SW480 (cell line): ENCODE measurements around the gene FIBP.

Source experiments
- DNase-seq: peaks from one replicate; pipeline ENCODE4 v3.0.0-alpha.2; 2016; ENCODE audit warnings: low spot score

Gene FIBP

GRCh38 chr11:65870706-65871681, 17.3 kb downstream of the FIBP start:
- DNase-seq = no peak

- no peak for DNase-seq
These were observed 18.0 kb downstream of the FIBP start for GRCh38 chr11:65870307-65870658.

GRCh38 chr11:65869643-65870306, 18.5 kb downstream of the FIBP start:
- no peak for DNase-seq

- no peak for DNase-seq
These were observed 19.4 kb downstream of the FIBP start for GRCh38 chr11:65868907-65869306.

- no peak for DNase-seq
These were observed 20.1 kb downstream of the FIBP start for GRCh38 chr11:65868076-65868667.

- DNase-seq = no peak
These were observed 20.8 kb downstream of the FIBP start for GRCh38 chr11:65867284-65868071.

GRCh38 chr11:65866509-65867283, 21.6 kb downstream of the FIBP start:
- no peak for DNase-seq

- DNase-seq = no peak
These were observed 22.6 kb downstream of the FIBP start for GRCh38 chr11:65865550-65866172.

- no peak for DNase-seq
These were observed 23.4 kb downstream of the FIBP start for GRCh38 chr11:65864706-65865471.

GRCh38 chr11:65863889-65864705, 24.2 kb downstream of the FIBP start:
- DNase-seq = no peak

- no peak for DNase-seq
These were observed 25.1 kb downstream of the FIBP start for GRCh38 chr11:65862941-65863888.

- DNase-seq = no peak
These were observed 26.0 kb downstream of the FIBP start for GRCh38 chr11:65862191-65862735.

GRCh38 chr11:65861533-65862183, 26.6 kb downstream of the FIBP start:
- DNase-seq = no peak

GRCh38 chr11:65861165-65861505, 27.1 kb downstream of the FIBP start:
- no peak for DNase-seq

- peak; percentile 98 for DNase-seq
These were observed 27.8 kb downstream of the FIBP start, which contains the start of gene MUS81 for GRCh38 chr11:65860278-65861164. TSS of gene MUS81 (plus strand) at chr11:65860433. CDS start at chr11:65860754, 321 bp downstream.

GRCh38 chr11:65859812-65860277, 28.4 kb downstream of the FIBP start:
- DNase-seq = peak; percentile 49
